ENCODE data around the gene PCNT. TPM values are rescaled to one million over a fixed set of nuclear protein-coding genes. Genes with fewer than 3 reads are reported as not detected.

Gene PCNT
- total RNA-seq, 4 donors from 2014 or later, result 30.3 to 44.0 (median 33.3) TPM

GRCh38 chr21:46385846-46386733 lies 62.1 kb downstream of the PCNT start:
- DNase-seq (ENCODE audit: low spot score in 2 of 2), result no peak
- WGBS, 2 donors, result 83 to 86% methylated on average over 41 to 43 of the region's 45 CpGs
- intact Hi-C loops (cut with DNase I; ENCODE audit: low total_unique reads), result no loop called here
- H3K4me3 ChIP-seq (ENCODE audit: low read depth, poor library complexity, severe bottlenecking), result no peak overlapping the region
- TF ChIP-seq CTCF (IDR thresholded peaks at IDR 0.05) (no peak), POLR2A (IDR thresholded peaks at IDR 0.05) (no peak)

GRCh38 chr21:46386734-46387088 lies 62.8 kb downstream of the PCNT start:
- 92 to 93% methylated on average over 13 of the region's 13 CpGs for WGBS, 2 donors
- H3K4me3 ChIP-seq (ENCODE audit: low read depth, poor library complexity, severe bottlenecking), result no peak overlapping the region
- TF ChIP-seq CTCF (IDR thresholded peaks at IDR 0.05) (no peak), POLR2A (IDR thresholded peaks at IDR 0.05) (no peak)
- intact Hi-C loops (cut with DNase I; ENCODE audit: low total_unique reads), result no loop called here
- DNase-seq (ENCODE audit: low spot score in 2 of 2), result no peak

GRCh38 chr21:46388206-46388880 lies 64.4 kb downstream of the PCNT start:
- WGBS, 2 donors, result 82 to 93% methylated on average over 20 to 33 of the region's 33 CpGs
- intact Hi-C loops (cut with DNase I; ENCODE audit: low total_unique reads), result no loop called here
- TF ChIP-seq CTCF (IDR thresholded peaks at IDR 0.05) (no peak), POLR2A (IDR thresholded peaks at IDR 0.05) (no peak)

GRCh38 chr21:46388896-46389295 lies 64.9 kb downstream of the PCNT start:
- intact Hi-C loops (cut with DNase I; ENCODE audit: low total_unique reads), result no loop called here
- DNase-seq (ENCODE audit: low spot score in 2 of 2), result no peak
- H3K4me3 ChIP-seq (ENCODE audit: low read depth, poor library complexity, severe bottlenecking), result no peak overlapping the region
- TF ChIP-seq POLR2A (IDR thresholded peaks at IDR 0.05) (no peak), CTCF (IDR thresholded peaks at IDR 0.05) (no peak)
- WGBS, 2 donors, result 88 to 90% methylated on average over 20 of the region's 23 CpGs

More at GRCh38 chr21:46388206-46388880, 64.4 kb downstream of the PCNT start:
- no peak for DNase-seq (ENCODE audit: low spot score in 2 of 2)
- no peak overlapping the region for H3K4me3 ChIP-seq (ENCODE audit: low read depth, poor library complexity, severe bottlenecking)

GRCh38 chr21:46390603-46391545 lies 66.9 kb downstream of the PCNT start:
- intact Hi-C loops (cut with DNase I; ENCODE audit: low total_unique reads), result no loop called here
- WGBS, 2 donors, result 91 to 94% methylated on average over 29 of the region's 29 CpGs
- no peak overlapping the region for H3K4me3 ChIP-seq (ENCODE audit: low read depth, poor library complexity, severe bottlenecking)
- no peak for TF ChIP-seq CTCF (IDR thresholded peaks at IDR 0.05)
- TF ChIP-seq POLR2A (IDR thresholded peaks at IDR 0.05), result no peak
- DNase-seq (ENCODE audit: low spot score in 2 of 2), result no peak

Measured in lower leg skin (tissue), 4 donors.